Bronchial epithelial cell (primary cell): Measurements from ENCODE around the gene TLR10. TPM values are rescaled to one million over a fixed set of nuclear protein-coding genes. Genes with fewer than 3 reads are reported as not detected.

Source experiments
- DNase-seq: peaks from one replicate; pipeline ENCODE4 v3.0.0-alpha.2; 2010; ENCODE audit warnings: low read depth
- FAIRE-seq: peaks from 2 replicates; lab custom pipeline; 2011; peaks lifted over from hg19 to GRCh38; lab: Jason Lieb, UNC
- H3K27me3 ChIP-seq: 2 replicates; pipeline ENCODE4 v1.5.1; 2011; ENCODE audit warnings: low read length; ENCODE audit not compliant: control insufficient read depth, insufficient read depth
- H3K36me3 ChIP-seq: 2 replicates; pipeline ENCODE4 v1.5.1; 2011; ENCODE audit warnings: low read length; ENCODE audit not compliant: control insufficient read depth, insufficient read depth
- H3K4me3 ChIP-seq: 2 replicates; pipeline ENCODE4 v1.5.1; 2011; ENCODE audit warnings: mild to moderate bottlenecking, low read depth, low read length, control low read depth
- CTCF ChIP-seq: IDR thresholded peaks from 2 replicates; pipeline ENCODE4 v1.5.1; 2011; ENCODE audit warnings: mild to moderate bottlenecking, moderate library complexity, low read length, control low read depth, inconsistent platforms; ENCODE audit not compliant: insufficient read depth, severe bottlenecking
- total RNA-seq: library from RNA; depleted of rRNA; stranded (reverse); fragments of >200 nt; gene quantifications from 2 replicates; pipeline ENCODE4 v1.2.1, GENCODE V29; 2014

TLR10 gene
- total RNA-seq, 1 donor from 2014 or later = not detected

DNA sequence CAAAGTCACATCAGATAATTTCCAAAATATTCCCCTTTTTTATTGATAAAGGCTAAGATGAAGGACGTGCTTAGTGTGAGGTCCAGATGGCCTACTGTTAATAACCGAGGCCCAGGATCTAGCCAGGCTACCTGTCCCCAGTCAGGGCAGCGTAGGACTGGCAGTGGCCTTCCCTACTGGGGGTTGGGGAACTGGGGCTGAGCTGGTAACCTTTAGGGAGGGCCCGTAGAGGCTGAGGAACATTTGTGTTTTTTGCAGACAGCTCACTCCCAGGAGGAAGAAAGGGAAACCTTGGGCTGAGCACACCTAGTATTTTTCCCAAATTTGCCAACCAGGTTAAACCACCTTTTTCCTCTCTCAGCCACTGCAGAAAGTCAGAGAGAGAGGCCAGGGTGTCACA lies 59.7 kb downstream of the TLR10 start:
- no peak overlapping the region for H3K4me3 ChIP-seq
- TF ChIP-seq CTCF = no peak

More for the DNA sequence above, 59.7 kb downstream of the TLR10 start:
- FAIRE-seq = no peak
- Histone ChIP-seq H3K27me3 (no peaks in the 10 kb centered on the region), H3K36me3 (no peaks in the 10 kb centered on the region)
- no peak for DNase-seq

Other genes with a start within 250 kb of the TLR10 start
- gene KLF3, start 118.8 kb downstream of the TLR10 start, total RNA-seq = 33.4 and 41.9 TPM in 2 replicates
- 0.13 and 0.26 TPM in 2 replicates for gene TLR1, start 21.8 kb upstream of the TLR10 start, total RNA-seq
- 0.26 and 0.38 TPM in 2 replicates for gene TLR6, start 73.8 kb upstream of the TLR10 start, total RNA-seq
- gene FAM114A1, start 84.8 kb upstream of the TLR10 start, total RNA-seq = 40.2 and 44.2 TPM in 2 replicates
- gene TMEM156, start 249.4 kb upstream of the TLR10 start, total RNA-seq = 2.0 and 3.4 TPM in 2 replicates